Measurements from ENCODE around the gene SLC6A7. TPM values are rescaled to one million over a fixed set of nuclear protein-coding genes. Genes with fewer than 3 reads are reported as not detected.

The SLC6A7 gene
- total and polyA plus RNA-seq, 2 donors from 2014 or later = not detected

DNA sequence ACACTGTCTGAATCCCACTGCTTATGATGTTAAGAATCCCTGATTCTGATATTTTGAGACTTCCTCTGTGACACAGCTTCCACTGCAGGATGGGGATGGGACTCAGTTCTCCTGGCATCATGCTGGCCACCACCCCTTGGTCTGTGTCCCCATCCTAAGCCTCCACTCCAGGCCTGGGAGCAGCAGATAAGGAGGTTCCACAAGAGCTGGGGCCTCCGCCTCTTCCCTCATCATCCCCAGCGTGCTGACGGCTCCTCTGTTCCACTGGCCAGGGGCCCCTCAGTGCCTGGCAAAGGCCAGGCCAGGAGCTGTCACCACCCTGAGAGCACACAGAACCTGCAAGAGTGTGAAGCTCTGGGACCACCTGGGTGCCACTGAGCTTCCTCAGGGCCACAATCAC is 59.1 kb downstream of the SLC6A7 start:
- TF ChIP-seq, protein P1, sequence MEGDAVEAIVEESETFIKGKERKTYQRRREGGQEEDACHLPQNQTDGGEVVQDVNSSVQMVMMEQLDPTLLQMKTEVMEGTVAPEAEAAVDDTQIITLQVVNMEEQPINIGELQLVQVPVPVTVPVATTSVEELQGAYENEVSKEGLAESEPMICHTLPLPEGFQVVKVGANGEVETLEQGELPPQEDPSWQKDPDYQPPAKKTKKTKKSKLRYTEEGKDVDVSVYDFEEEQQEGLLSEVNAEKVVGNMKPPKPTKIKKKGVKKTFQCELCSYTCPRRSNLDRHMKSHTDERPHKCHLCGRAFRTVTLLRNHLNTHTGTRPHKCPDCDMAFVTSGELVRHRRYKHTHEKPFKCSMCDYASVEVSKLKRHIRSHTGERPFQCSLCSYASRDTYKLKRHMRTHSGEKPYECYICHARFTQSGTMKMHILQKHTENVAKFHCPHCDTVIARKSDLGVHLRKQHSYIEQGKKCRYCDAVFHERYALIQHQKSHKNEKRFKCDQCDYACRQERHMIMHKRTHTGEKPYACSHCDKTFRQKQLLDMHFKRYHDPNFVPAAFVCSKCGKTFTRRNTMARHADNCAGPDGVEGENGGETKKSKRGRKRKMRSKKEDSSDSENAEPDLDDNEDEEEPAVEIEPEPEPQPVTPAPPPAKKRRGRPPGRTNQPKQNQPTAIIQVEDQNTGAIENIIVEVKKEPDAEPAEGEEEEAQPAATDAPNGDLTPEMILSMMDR (IDR thresholded peaks at IDR 0.05; ENCODE audit: borderline replicate concordance, extremely low read depth, insufficient read depth) = no peak
- H3K27ac ChIP-seq (ENCODE audit: low read depth in 2 of 2, low read length in 2 of 2) = no peak overlapping the region
- intact Hi-C loops (cut with DNase I) = no loop called here

DNA sequence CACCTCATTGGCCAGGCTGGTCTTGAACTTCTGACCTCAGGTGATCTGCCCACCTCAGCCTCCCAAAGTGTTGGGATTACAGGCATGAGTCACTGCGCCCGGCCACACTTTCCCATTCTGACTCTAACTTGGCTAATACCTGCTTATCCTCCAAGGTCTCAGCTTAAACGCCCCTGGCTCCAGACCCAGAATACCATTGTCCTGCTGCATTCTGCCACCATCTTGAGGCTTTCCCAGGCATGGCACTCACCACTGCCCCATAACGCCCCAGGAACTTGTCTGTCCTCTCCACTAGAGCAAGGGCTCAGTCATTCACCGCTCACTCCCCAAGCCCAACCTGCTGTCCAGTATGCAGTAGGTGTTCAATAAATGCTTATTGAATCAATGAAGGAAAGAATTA is 59.9 kb downstream of the SLC6A7 start:
- Histone ChIP-seq H3K27ac (ENCODE audit: low read depth in 2 of 2, low read length in 2 of 2) (no peak overlapping the region), H3K27me3 (ENCODE audit: control insufficient read depth, insufficient read depth, low read length) (no peaks in the 10 kb centered on the region)

More for the DNA sequence above, 59.1 kb downstream of the SLC6A7 start:
- H3K9ac ChIP-seq (ENCODE audit: low read length in 3 of 3) = no peak overlapping the region
- FAIRE-seq (no peak), DNase-seq (no peak)
- no peak overlapping the region for H3K4me3 ChIP-seq (ENCODE audit: low read length in 3 of 3)
- no peaks in the 10 kb centered on the region for H3K27me3 ChIP-seq (ENCODE audit: control insufficient read depth, insufficient read depth, low read length)
- peaks cover 0 to 2% (median 0%) of the 10 kb centered on the region in 3 donors for H3K4me1 ChIP-seq (ENCODE audit: control insufficient read depth in 2 of 3, insufficient read depth in 2 of 3, low read depth in 1 of 3, low read length in 3 of 3)
- H3K9me3 ChIP-seq (ENCODE audit: control insufficient read depth in 2 of 3, insufficient read depth in 1 of 3, low read length in 3 of 3) = no peaks in the 10 kb centered on the region
- no peaks in the 10 kb centered on the region for H3K36me3 ChIP-seq (ENCODE audit: control insufficient read depth in 2 of 3, insufficient read depth in 3 of 3, low read length in 3 of 3)

DNA sequence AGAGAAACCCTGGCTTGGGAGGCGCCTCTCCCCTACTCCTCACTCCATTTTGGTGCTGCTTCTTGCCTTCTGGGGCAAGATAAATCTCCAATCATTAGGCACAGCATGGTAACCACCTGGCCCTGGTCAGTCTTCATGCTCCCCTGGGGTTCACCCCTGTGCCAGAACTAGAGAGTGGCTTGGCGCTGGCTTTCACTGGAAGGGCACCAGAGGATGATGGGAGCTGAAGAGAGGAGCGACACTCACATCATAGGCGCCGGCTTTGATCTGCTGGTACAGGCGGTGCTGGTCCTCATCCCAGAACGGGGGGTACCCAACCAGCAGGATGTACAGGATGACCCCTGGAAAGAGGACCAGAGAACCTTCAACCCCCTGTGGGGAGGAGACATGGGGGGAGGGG is 61.6 kb downstream of the SLC6A7 start:
- FAIRE-seq (no peak), DNase-seq (no peak)
- TF ChIP-seq, protein P1 (IDR thresholded peaks at IDR 0.05; ENCODE audit: borderline replicate concordance, extremely low read depth, insufficient read depth) = no peak
- Histone ChIP-seq H3K4me3 (ENCODE audit: low read length in 3 of 3) (no peak overlapping the region), H3K36me3 (ENCODE audit: control insufficient read depth in 2 of 3, insufficient read depth in 3 of 3, low read length in 3 of 3) (no peaks in the 10 kb centered on the region), H3K27me3 (ENCODE audit: control insufficient read depth, insufficient read depth, low read length) (no peaks in the 10 kb centered on the region), H3K4me1 (ENCODE audit: control insufficient read depth in 2 of 3, insufficient read depth in 2 of 3, low read depth in 1 of 3, low read length in 3 of 3) (no peaks in the 10 kb centered on the region), H3K9me3 (ENCODE audit: control insufficient read depth in 2 of 3, insufficient read depth in 1 of 3, low read length in 3 of 3) (no peaks in the 10 kb centered on the region), H3K27ac (ENCODE audit: low read depth in 2 of 2, low read length in 2 of 2) (no peak overlapping the region), H3K9ac (ENCODE audit: low read length in 3 of 3) (no peak overlapping the region)
- intact Hi-C loops (cut with DNase I) = no loop called here

More for the DNA sequence above, 59.9 kb downstream of the SLC6A7 start:
- H3K4me1 ChIP-seq (ENCODE audit: control insufficient read depth in 2 of 3, insufficient read depth in 2 of 3, low read depth in 1 of 3, low read length in 3 of 3) = peaks cover 0 to 2% (median 0%) of the 10 kb centered on the region in 3 donors
- FAIRE-seq = no peak
- DNase-seq = no peak
- H3K9ac ChIP-seq (ENCODE audit: low read length in 3 of 3) = no peak overlapping the region
- no peaks in the 10 kb centered on the region for H3K36me3 ChIP-seq (ENCODE audit: control insufficient read depth in 2 of 3, insufficient read depth in 3 of 3, low read length in 3 of 3)
- intact Hi-C loops (cut with DNase I) = no loop called here
- TF ChIP-seq, protein P1 (IDR thresholded peaks at IDR 0.05; ENCODE audit: borderline replicate concordance, extremely low read depth, insufficient read depth) = no peak
- H3K4me3 ChIP-seq (ENCODE audit: low read length in 3 of 3) = no peak overlapping the region
- H3K9me3 ChIP-seq (ENCODE audit: control insufficient read depth in 2 of 3, insufficient read depth in 1 of 3, low read length in 3 of 3) = no peaks in the 10 kb centered on the region

GRCh38 chr5:150252489-150252888 is 62.6 kb downstream of the SLC6A7 start:
- DNase-seq (no peak), FAIRE-seq (no peak)
- Histone ChIP-seq H3K27ac (ENCODE audit: low read depth in 2 of 2, low read length in 2 of 2) (no peak overlapping the region), H3K9me3 (ENCODE audit: control insufficient read depth in 2 of 3, insufficient read depth in 1 of 3, low read length in 3 of 3) (no peaks in the 10 kb centered on the region), H3K36me3 (ENCODE audit: control insufficient read depth in 2 of 3, insufficient read depth in 3 of 3, low read length in 3 of 3) (no peaks in the 10 kb centered on the region), H3K9ac (ENCODE audit: low read length in 3 of 3) (no peak overlapping the region), H3K27me3 (ENCODE audit: control insufficient read depth, insufficient read depth, low read length) (no peaks in the 10 kb centered on the region), H3K4me1 (ENCODE audit: control insufficient read depth in 2 of 3, insufficient read depth in 2 of 3, low read depth in 1 of 3, low read length in 3 of 3) (no peaks in the 10 kb centered on the region), H3K4me3 (ENCODE audit: low read length in 3 of 3) (no peak overlapping the region)
- intact Hi-C loops (cut with DNase I) = no loop called here
- TF ChIP-seq, protein P1 (IDR thresholded peaks at IDR 0.05; ENCODE audit: borderline replicate concordance, extremely low read depth, insufficient read depth) = no peak

Measured in kidney (tissue), 14 donors.